GM19468 (cell line): ENCODE results near the gene ARHGEF18.
"Not testable (repeated sequence)": the region's sequence is repeated elsewhere in the genome, so short reads cannot be mapped to it uniquely, and the experiment has no call there.

Source experiments
- ATAC-seq: cut with Tn5 transposase; IDR thresholded peaks from one replicate; pipeline ENCODE4 v1.9.1; 2021; ENCODE audit warnings: mild to moderate bottlenecking, moderate library complexity, moderate number of reproducible peaks; ENCODE audit not compliant: unreplicated experiment; ENCODE audit errors: extremely low read depth

The ARHGEF18 gene

GRCh38 chr19:7346488-7346971, 2.2 kb upstream of the ARHGEF18 start:
- no peak for ATAC-seq

GRCh38 chr19:7346997-7347396, 1.7 kb upstream of the ARHGEF18 start:
- ATAC-seq, result not testable (repeated sequence)

- ATAC-seq, result no peak
Observed at GRCh38 chr19:7349231-7349591, 474 bp downstream of the ARHGEF18 start.

- ATAC-seq, result no peak
Observed at GRCh38 chr19:7349961-7350711, 1.4 kb downstream of the ARHGEF18 start.

GRCh38 chr19:7351861-7352260, 3.1 kb downstream of the ARHGEF18 start:
- no peak for ATAC-seq

- no peak for ATAC-seq
Observed at GRCh38 chr19:7355151-7355820, 6.5 kb downstream of the ARHGEF18 start.

GRCh38 chr19:7355871-7356270, 7.1 kb downstream of the ARHGEF18 start:
- ATAC-seq, result no peak

GRCh38 chr19:7356899-7357627, 8.3 kb downstream of the ARHGEF18 start:
- ATAC-seq, result no peak

GRCh38 chr19:7358102-7358597, 9.4 kb downstream of the ARHGEF18 start:
- no peak for ATAC-seq

- no peak for ATAC-seq
Observed at GRCh38 chr19:7360393-7360984, 11.8 kb downstream of the ARHGEF18 start.

- no peak for ATAC-seq
Observed at GRCh38 chr19:7363225-7363624, 14.5 kb downstream of the ARHGEF18 start.

GRCh38 chr19:7366701-7367420, 18.1 kb downstream of the ARHGEF18 start:
- no peak for ATAC-seq

GRCh38 chr19:7368456-7368855, 19.7 kb downstream of the ARHGEF18 start:
- ATAC-seq, result no peak

GRCh38 chr19:7368866-7369265, 20.1 kb downstream of the ARHGEF18 start:
- ATAC-seq, result not testable (repeated sequence)

- ATAC-seq, result no peak
Observed at GRCh38 chr19:7370546-7370945, 21.8 kb downstream of the ARHGEF18 start.

- ATAC-seq, result no peak
Observed at GRCh38 chr19:7371001-7371400, 22.3 kb downstream of the ARHGEF18 start.

GRCh38 chr19:7372810-7373209, 24.1 kb downstream of the ARHGEF18 start:
- ATAC-seq, result no peak

GRCh38 chr19:7373862-7374261, 25.1 kb downstream of the ARHGEF18 start:
- no peak for ATAC-seq

- no peak for ATAC-seq
Observed at GRCh38 chr19:7376151-7376852, 27.6 kb downstream of the ARHGEF18 start.
